C4-2B (cell line): ENCODE data around the gene TEX29.

Source experiments
- CTCF ChIP-seq: fragments of 450-650 bp; conservative IDR thresholded peaks from 2 replicates; pipeline ENCODE4 v1.5.1; 2017; ENCODE audit warnings: mild to moderate bottlenecking
- ZFX ChIP-seq: fragments of 450-650 bp; IDR thresholded peaks from 2 replicates; pipeline ENCODE4 v1.6.1; 2017

GRCh38 chr13:111342721-111343120, 22.3 kb downstream of the TEX29 start:
- TF ChIP-seq ZFX, result no peak
- no peak for TF ChIP-seq CTCF
